Body of pancreas (tissue), 4 donors: Measurements from ENCODE around the gene HIBCH.
"Not testable (repeated sequence)": the region's sequence is repeated elsewhere in the genome, so short reads cannot be mapped to it uniquely, and the experiment has no call there.

Source experiments
- CTCF ChIP-seq, 7 experiments: fragments of 450-650 bp in 4 of 7; fragments of 200-600 bp in 3 of 7; sonication (generic) in 3 of 7; IDR thresholded peaks; one replicate each; pipeline ENCODE4 v1.5.1; 2016 to 2019; ENCODE audit warnings: antibody characterized with exemption in 7 of 7
- POLR2A ChIP-seq, 3 donors: fragments of 450-650 bp; IDR thresholded peaks; one replicate each; pipeline ENCODE4 v1.6.1; 2016; ENCODE audit warnings: antibody characterized with exemption in 3 of 3, mild to moderate bottlenecking in 2 of 3

GRCh38 chr2:190335584-190335983, 16.0 kb upstream of the HIBCH start:
- TF ChIP-seq CTCF, POLR2A (IDR thresholded peaks at IDR 0.05): not testable (repeated sequence)
